Activated CD4-positive, alpha-beta T cell treated with anti-CD3 and anti-CD28 coated beads, Interleukin-2, amount 50 U/mL, for 16 hours (primary cell): ENCODE results near the gene SYT6.
"Not testable (repeated sequence)": the region's sequence is repeated elsewhere in the genome, so short reads cannot be mapped to it uniquely, and the experiment has no call there.

Source experiments
- DNase-seq: peaks from one replicate; pipeline ENCODE4 v3.0.0-alpha.2; 2020

SYT6 gene

GRCh38 chr1:114063544-114063943 lies 90.1 kb downstream of the SYT6 start:
- DNase-seq: no peak

DNA sequence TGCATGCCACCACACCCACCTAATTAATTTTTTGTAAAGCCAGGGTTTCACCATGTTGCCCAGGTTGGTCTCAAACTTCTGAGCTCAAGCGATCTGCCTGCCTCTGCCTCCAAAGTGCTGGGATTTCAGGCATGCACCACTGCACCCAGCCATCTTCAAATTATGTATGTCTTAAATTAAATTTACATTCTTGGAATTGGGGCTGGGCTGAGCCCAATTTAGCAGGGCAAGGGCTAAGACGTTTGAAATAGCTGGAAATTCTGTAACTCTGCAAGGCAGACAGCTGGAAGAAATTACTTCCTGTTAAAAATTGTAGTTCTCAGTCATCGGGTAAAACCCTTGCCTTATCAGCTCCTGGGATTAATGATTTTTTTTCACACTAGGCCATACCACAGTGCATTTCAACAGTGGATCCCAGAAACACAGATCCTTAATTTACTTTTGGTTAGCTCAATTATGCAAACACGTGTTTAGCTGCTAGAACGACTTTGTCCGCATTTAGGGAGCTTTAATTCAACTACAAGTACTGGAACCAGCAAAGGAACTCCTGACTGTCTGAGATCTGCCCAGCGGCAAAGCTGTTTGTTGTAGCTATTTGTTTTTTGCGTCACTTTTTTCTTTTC lies 91.1 kb downstream of the SYT6 start:
- no peak for DNase-seq

- no peak for DNase-seq
These were observed 92.4 kb downstream of the SYT6 start for GRCh38 chr1:114061121-114061830.

GRCh38 chr1:114058236-114058635 lies 95.4 kb downstream of the SYT6 start:
- not testable (repeated sequence) for DNase-seq

DNA sequence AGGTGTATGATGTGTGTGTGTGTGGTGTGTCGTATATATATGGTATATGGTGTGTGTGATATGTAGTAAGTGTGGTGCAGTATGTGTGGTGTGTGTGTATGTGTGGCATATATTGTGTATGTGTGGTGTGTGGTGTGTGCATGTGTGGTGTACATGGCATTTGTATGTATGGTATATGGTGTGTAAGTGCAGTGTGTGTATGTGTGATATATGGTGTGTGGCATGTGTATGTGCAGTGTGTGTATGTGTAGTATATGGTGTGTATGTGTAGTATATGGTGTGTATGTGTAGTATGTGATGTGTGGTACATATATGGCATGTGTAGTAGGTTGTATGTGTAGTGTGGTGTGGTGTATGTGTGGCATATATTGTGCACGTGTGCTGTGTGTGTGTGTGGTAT lies 99.5 kb downstream of the SYT6 start:
- DNase-seq: no peak

DNA sequence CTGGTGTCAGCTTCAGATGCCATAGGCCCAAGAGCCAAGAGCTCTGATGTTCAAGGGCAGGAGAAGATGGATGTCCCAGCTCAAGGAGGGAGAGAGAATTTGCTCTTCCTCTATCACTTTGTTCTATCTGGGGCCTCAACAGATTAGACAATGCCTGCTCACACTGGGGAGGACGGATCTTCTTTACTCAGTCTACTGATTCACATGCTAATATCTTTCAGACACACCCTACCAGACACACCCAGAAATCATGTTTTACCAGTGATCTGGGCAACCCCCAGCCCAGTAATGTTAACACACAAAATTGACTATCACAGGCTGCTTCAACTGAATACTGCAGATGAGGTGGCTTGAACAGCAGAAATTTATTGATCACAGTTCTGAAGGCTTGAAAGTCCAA lies 105.4 kb downstream of the SYT6 start:
- no peak for DNase-seq

DNA sequence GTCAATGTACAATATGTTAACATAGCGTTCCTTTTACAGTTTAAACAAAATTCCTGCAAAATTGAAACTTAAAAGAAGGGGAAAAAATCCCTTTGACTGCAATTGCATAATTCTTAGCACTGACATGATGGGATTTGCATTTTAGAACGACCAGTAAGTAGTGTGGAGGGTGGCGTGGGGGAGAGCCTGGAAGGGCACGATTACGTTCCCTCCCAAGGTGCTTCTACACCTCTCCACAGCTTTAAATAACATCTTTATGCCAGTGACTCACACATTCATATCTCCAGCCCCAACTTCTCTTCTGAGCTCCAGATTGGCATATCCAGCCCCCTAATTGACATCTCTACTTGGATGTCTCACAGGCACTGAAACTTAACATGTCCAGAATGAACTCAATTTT lies 110.1 kb downstream of the SYT6 start:
- no peak for DNase-seq

DNA sequence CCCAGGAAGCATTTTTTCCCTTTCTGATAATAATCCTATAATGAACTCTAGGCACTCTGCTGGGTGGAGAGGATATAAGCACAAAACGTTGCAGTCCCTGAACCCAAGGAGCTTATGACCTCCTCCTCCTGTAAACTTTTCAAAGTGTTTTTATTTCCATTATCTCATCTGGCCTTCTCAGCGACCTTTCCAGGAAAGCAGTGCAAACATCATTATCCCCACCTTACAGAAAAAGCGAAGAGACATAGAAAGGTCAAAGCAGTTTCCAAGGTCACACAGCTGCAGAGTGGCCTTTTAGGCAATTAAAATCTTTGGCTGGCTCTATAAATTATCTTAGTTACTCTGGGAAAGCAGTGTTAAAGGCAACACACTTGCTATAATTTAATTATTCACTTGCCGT lies 110.6 kb downstream of the SYT6 start:
- DNase-seq: no peak

DNA sequence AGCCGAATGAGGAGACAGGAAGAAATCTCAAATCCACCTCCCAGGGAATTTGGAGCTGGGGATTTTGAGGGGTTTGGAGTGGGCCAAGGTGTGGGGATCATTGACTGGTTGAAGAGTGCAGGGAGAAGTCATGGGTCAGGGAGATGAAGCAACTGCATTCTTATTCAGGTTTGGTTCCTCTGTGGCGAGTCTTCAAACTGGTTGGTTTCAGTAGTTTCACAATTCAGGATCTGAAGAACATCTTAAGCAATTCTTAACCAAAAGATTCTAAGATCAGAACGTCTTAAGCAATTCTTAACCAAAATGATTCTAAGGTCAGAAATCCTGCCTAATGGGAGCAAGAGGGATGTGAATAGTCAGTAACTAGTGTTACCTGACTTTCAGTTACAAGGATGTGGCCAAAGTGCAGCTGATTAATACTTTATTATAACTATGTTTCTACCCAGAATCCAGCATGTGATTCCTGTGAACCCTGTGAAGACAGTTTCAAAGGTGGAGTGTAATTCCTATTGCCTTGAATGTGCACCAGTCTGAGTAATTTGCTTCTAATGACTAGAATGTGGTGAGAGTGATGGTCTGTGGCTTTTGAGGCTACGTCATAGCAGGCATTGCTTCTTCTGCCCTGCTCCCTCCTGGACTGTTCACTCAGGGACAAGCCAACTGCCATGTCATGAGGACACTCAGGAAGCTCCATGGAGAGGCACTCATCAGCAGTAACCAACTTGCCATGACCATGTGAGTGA lies 113.2 kb downstream of the SYT6 start:
- peak; percentile 31 for DNase-seq
